GM12878 (cell line): ENCODE measurements around the gene ITGB5. TPM values are rescaled to one million over a fixed set of nuclear protein-coding genes. Genes with fewer than 3 reads are reported as not detected.

ENCODE experiments used
- ATAC-seq: fragments of 200-7000 bp; cut with Tn5 transposase; 3 replicates; pipeline ENCODE4 v1.9.1; 2020; ENCODE audit warnings: mild to moderate bottlenecking, moderate library complexity
- BruUV-seq: library from RNA; stranded (reverse); fragments of 400-500 nt; replicated peaks from 2 replicates; lab custom pipeline; 2021; lab: Mats Ljungman, UMichigan
- CTCF ChIA-PET: fragments of 300-600 bp; sonication (Branson Sonifier 250); formaldehyde crosslinking; extraction: SDS; loops from one replicate; lab custom pipeline; 2021; ENCODE audit warnings: inconsistent platforms; lab: Yijun Ruan, JAX
- POLR2A ChIA-PET: fragments of 350-600 bp; formaldehyde crosslinking; extraction: SDS; loops from one replicate; lab custom pipeline; 2021; ENCODE audit warnings: inconsistent platforms; lab: Charles Lee
- RAD21 ChIA-PET: fragments of 300-600 bp; sonication (Branson Sonifier 250); formaldehyde crosslinking; loops from one replicate; lab custom pipeline; 2023; ENCODE audit warnings: antibody characterized with exemption; ENCODE audit not compliant: unreplicated experiment; lab: Charles Lee
- SMC1A ChIA-PET: fragments of 300-600 bp; sonication (Branson Sonifier 250); formaldehyde crosslinking; loops from one replicate; lab custom pipeline; 2023; ENCODE audit not compliant: unreplicated experiment, uncharacterized antibody; lab: Charles Lee
- DNase-seq: peaks from one replicate; pipeline ENCODE4 v3.0.0-alpha.2; 2011; ENCODE audit warnings: low read depth, low spot score
- FAIRE-seq: peaks from 3 replicates; lab custom pipeline; 2011; peaks lifted over from hg19 to GRCh38; lab: Jason Lieb, UNC
- H2AFZ ChIP-seq: 2 replicates; pipeline ENCODE4 v1.6.0; 2011; ENCODE audit warnings: low read depth, low read length, control low read depth; ENCODE audit not compliant: control insufficient read depth
- H3K27ac ChIP-seq: 2 replicates; pipeline ENCODE4 v1.5.1; 2011; ENCODE audit warnings: control low read depth; ENCODE audit not compliant: control insufficient read depth, insufficient read depth
- H3K27me3 ChIP-seq, 2 experiments: replicated peaks in 1 of 2; 2 replicates each; pipeline versions ENCODE4 v1.6.0 to v1.6.1; 2011; ENCODE audit warnings: low read length in 1 of 2; ENCODE audit not compliant: control insufficient read depth in 2 of 2, insufficient read depth in 2 of 2
- H3K36me3 ChIP-seq, 2 experiments: 2 replicates each; pipeline ENCODE4 v1.5.1; 2011; ENCODE audit warnings: low read length in 1 of 2; ENCODE audit not compliant: control insufficient read depth in 2 of 2, insufficient read depth in 2 of 2
- H3K4me1 ChIP-seq: 2 replicates; pipeline ENCODE4 v1.6.1; 2011; ENCODE audit warnings: mild to moderate bottlenecking, low read length, moderate library complexity, mixed read lengths; ENCODE audit not compliant: control insufficient read depth, insufficient read depth
- H3K4me2 ChIP-seq: 2 replicates; pipeline ENCODE4 v1.6.0; 2011; ENCODE audit warnings: control low read depth; ENCODE audit not compliant: control insufficient read depth, insufficient read depth
- H3K4me3 ChIP-seq: fragments of 200-600 bp; sonication (generic); 2 replicates; pipeline ENCODE4 v1.5.1; 2016
- H3K79me2 ChIP-seq: 2 replicates; pipeline ENCODE4 v1.6.0; 2011; ENCODE audit warnings: low read length; ENCODE audit not compliant: control insufficient read depth, insufficient read depth
- H3K9ac ChIP-seq: 2 replicates; pipeline ENCODE4 v1.8.0; 2011; ENCODE audit warnings: low read length, control low read depth, mixed read lengths; ENCODE audit not compliant: control insufficient read depth, insufficient read depth
- H3K9me3 ChIP-seq: replicated peaks from 3 replicates; pipeline ENCODE4 v1.5.1; 2011; ENCODE audit warnings: mild to moderate bottlenecking, low read length; ENCODE audit not compliant: control insufficient read depth, insufficient read depth
- H4K20me1 ChIP-seq: 2 replicates; pipeline ENCODE4 v1.6.0; 2011; ENCODE audit not compliant: control insufficient read depth, insufficient read depth
- CBX3 ChIP-seq: fragments of 200-600 bp; sonication (generic); IDR thresholded peaks from 2 replicates; pipeline ENCODE4 v1.6.1; 2016; ENCODE audit warnings: low read depth, borderline replicate concordance
- EZH2 ChIP-seq: IDR thresholded peaks from 2 replicates; pipeline ENCODE4 v1.6.1; 2012; ENCODE audit warnings: low read depth, mild to moderate bottlenecking, control low read depth, inconsistent platforms, low read length, borderline replicate concordance; ENCODE audit not compliant: control insufficient read depth
- FOXK2 ChIP-seq: fragments of 450-650 bp; IDR thresholded peaks from 2 replicates; pipeline ENCODE4 v1.6.1; 2017; ENCODE audit warnings: mild to moderate bottlenecking, moderate library complexity
- HCFC1 ChIP-seq: fragments of 150-350 bp; IDR thresholded peaks from 2 replicates; pipeline ENCODE4 v1.6.1; 2014; ENCODE audit warnings: low read length
- NFYA ChIP-seq: IDR thresholded peaks from 2 replicates; pipeline ENCODE4 v1.6.1; 2011; ENCODE audit warnings: low read depth, mild to moderate bottlenecking, low read length, improper control_type of control experiment, borderline replicate concordance
- NR2C2 ChIP-seq: IDR thresholded peaks from 2 replicates; pipeline ENCODE4 v1.6.1; 2011; ENCODE audit warnings: borderline replicate concordance, low read depth; ENCODE audit not compliant: control insufficient read depth, insufficient read length
- POLR2AphosphoS2 ChIP-seq: IDR thresholded peaks from 2 replicates; pipeline ENCODE4 v1.6.1; 2011; ENCODE audit warnings: low read depth, mild to moderate bottlenecking, low read length, improper control_type of control experiment, moderate library complexity
- SUPT20H ChIP-seq: IDR thresholded peaks from 2 replicates; pipeline ENCODE4 v1.6.1; 2011; ENCODE audit warnings: low read depth, mild to moderate bottlenecking, low read length, moderate library complexity, borderline replicate concordance; ENCODE audit not compliant: control insufficient read depth
- TBL1XR1 ChIP-seq: IDR thresholded peaks from 2 replicates; pipeline ENCODE4 v1.6.1; 2012; ENCODE audit warnings: low read depth, low read length, improper control_type of control experiment
- USF2 ChIP-seq: IDR thresholded peaks from 2 replicates; pipeline ENCODE4 v1.6.1; 2011; ENCODE audit warnings: low read depth, low read length, improper control_type of control experiment, borderline replicate concordance
- YBX1 ChIP-seq: fragments of 450-650 bp; IDR thresholded peaks from 2 replicates; pipeline ENCODE4 v1.6.1; 2016; ENCODE audit warnings: antibody characterized with exemption
- WGBS: methylation state at CpG from one replicate; pipeline ENCODE4 v1.1.6; 2016; ENCODE audit warnings: low lambda C conversion rate; ENCODE audit not compliant: insufficient replicate concordance, insufficient coverage; ENCODE audit errors: missing lambda C conversion rate; 5-methylcytosine and 5-hydroxymethylcytosine counted together
- in situ Hi-C: fragments of 300-500 bp; cut with MboI; formaldehyde crosslinking; loops from 9 replicates; pipeline ENCODE4 v1.14.3; 2018; ENCODE audit warnings: mixed read lengths
- intact Hi-C: fragments of 100-400 bp; cut with micrococcal nuclease; formaldehyde crosslinking; loops from one replicate; pipeline ENCODE4 v1.14.2; 2022; ENCODE audit not compliant: unreplicated experiment
- polyA plus RNA-seq, 11 experiments: library from polyadenylated mRNA; depleted of rRNA in 4 of 11; unstranded in 6 of 11; stranded (reverse) in 5 of 11; fragments of >200 nt; fragmentation: Nextera tagmentation in 4 of 11; fragmentation: Illumina TruSeq in 1 of 11; extraction: Ambion mirVana in 4 of 11; extraction: Trizol in 1 of 11; gene quantifications; 1 replicate in 1 of 11; 2 replicates in 10 of 11; pipeline versions ENCODE4 v1.2.1 to v1.2.3, GENCODE V29; 2011 to 2016; ENCODE audit warnings: inconsistent platforms in 2 of 11, missing spikeins in 2 of 11, low read depth in 1 of 11
- total RNA-seq, 4 experiments: library from RNA; depleted of rRNA in 3 of 4; stranded (reverse); fragments of >200 nt in 3 of 4; fragmentation: Illumina TruSeq in 1 of 4; extraction: Trizol in 1 of 4; gene quantifications; 2 replicates each; pipeline versions ENCODE4 v1.2.1 to v1.2.3, GENCODE V29; 2013 to 2021
- TF ChIP-seq, protein P1 (sequence below): fragments of 450-650 bp; IDR thresholded peaks from 2 replicates; pipeline ENCODE4 v1.6.1; 2014; ENCODE audit warnings: mild to moderate bottlenecking

The ITGB5 gene
- total and polyA plus RNA-seq, 10 of the 15 experiments (the other 5 are each of a cell fraction or from before 2014, with no cell fraction given) = 0.05 to 10.0 (median 0.83) TPM; not detected in 2

GRCh38 chr3:124920718-124921117 lies 33.6 kb upstream of the ITGB5 start:
- BruUV-seq = no TSS peak
- Histone ChIP-seq H3K27me3 (peaks cover 0 to 2% of the 10 kb centered on the region in 2 experiments; a peak in 1 of 4 replicates), H3K4me2 (no peak overlapping the region), H3K9ac (no peak overlapping the region), H2AFZ (no peak overlapping the region), H3K27ac (no peak overlapping the region), H3K9me3 (no peaks in the 10 kb centered on the region), H3K4me3 (no peak overlapping the region), H4K20me1 (no peaks in the 10 kb centered on the region), H3K4me1 (no peaks in the 10 kb centered on the region), H3K36me3 (no peaks in the 10 kb centered on the region), H3K79me2 (no peaks in the 10 kb centered on the region)
- intact Hi-C loops = loop anchor here (10.0 kb wide), 1 partner anchor 244 kb away; no protein-coding TSS in a partner anchor
- ChIA-PET RAD21 (interaction anchor here (1.1 kb wide), 1 partner anchor 160 kb away, joined by 3 read pairs; no protein-coding TSS in a partner anchor), SMC1A (interaction anchor here (1.6 kb wide), 2 partner anchors 13 to 183 kb away, joined by 3 to 4 read pairs; no protein-coding TSS in a partner anchor), POLR2A (no interaction called here), CTCF (interaction anchor here (1.4 to 2.4 kb wide), 2 partner anchors 160 to 665 kb away, joined by 6 to 7 read pairs; no protein-coding TSS in a partner anchor)
- DNase-seq (no peak), ATAC-seq (no peak), FAIRE-seq (no peak)
- 71% methylated on average over 5 of the region's 5 CpGs for WGBS
- in situ Hi-C loops = no loop called here
- TF ChIP-seq YBX1 (no peak), TBL1XR1 (no peak), NR2C2 (no peak), USF2 (no peak), CBX3 (no peak), SUPT20H (no peak), POLR2AphosphoS2 (no peak), FOXK2 (no peak), NFYA (no peak), EZH2 (no peak), HCFC1 (no peak)
- TF ChIP-seq, protein P1, sequence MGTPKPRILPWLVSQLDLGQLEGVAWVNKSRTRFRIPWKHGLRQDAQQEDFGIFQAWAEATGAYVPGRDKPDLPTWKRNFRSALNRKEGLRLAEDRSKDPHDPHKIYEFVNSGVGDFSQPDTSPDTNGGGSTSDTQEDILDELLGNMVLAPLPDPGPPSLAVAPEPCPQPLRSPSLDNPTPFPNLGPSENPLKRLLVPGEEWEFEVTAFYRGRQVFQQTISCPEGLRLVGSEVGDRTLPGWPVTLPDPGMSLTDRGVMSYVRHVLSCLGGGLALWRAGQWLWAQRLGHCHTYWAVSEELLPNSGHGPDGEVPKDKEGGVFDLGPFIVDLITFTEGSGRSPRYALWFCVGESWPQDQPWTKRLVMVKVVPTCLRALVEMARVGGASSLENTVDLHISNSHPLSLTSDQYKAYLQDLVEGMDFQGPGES = no peak
